Gastrocnemius medialis (tissue), 4 donors: Measurements from ENCODE around the gene SF3B3. TPM values are rescaled to one million over a fixed set of nuclear protein-coding genes. Genes with fewer than 3 reads are reported as not detected.

ENCODE experiments used
- ATAC-seq, 2 donors: fragments of 150-250 bp; one replicate each; pipeline ENCODE4 v1.9.1; 2016
- DNase-seq, 2 donors: peaks; one replicate each; pipeline ENCODE4 v3.0.0-alpha.2; 2019
- H3K27ac ChIP-seq, 4 donors: fragments of 200-600 bp; sonication (generic); 1 replicate in 1 of 4; 2 replicates in 3 of 4; pipeline ENCODE4 v1.5.1; 2016 to 2018; ENCODE audit warnings: mild to moderate bottlenecking in 2 of 4, moderate library complexity in 1 of 4
- H3K27me3 ChIP-seq, 3 donors: fragments of 200-600 bp; sonication (generic) in 2 of 3; 1 replicate in 1 of 3; 2 replicates in 2 of 3; pipeline versions ENCODE4 v1.5.1 to v1.6.0; 2016 to 2019; ENCODE audit warnings: mild to moderate bottlenecking in 1 of 3, moderate library complexity in 1 of 3
- H3K36me3 ChIP-seq, 2 donors: fragments of 200-600 bp; sonication (generic) in 1 of 2; one replicate each; pipeline ENCODE4 v1.5.1; 2017 to 2018
- H3K4me1 ChIP-seq, 2 donors: fragments of 200-600 bp; sonication (generic) in 1 of 2; one replicate each; pipeline ENCODE4 v1.5.1; 2016 to 2017; ENCODE audit warnings: mild to moderate bottlenecking in 2 of 2
- H3K4me3 ChIP-seq, 4 donors: fragments of 200-600 bp; sonication (generic) in 3 of 4; 1 replicate in 1 of 4; 2 replicates in 3 of 4; pipeline ENCODE4 v1.5.1; 2016 to 2019; ENCODE audit warnings: mild to moderate bottlenecking in 2 of 4
- H3K9me3 ChIP-seq, 3 donors: fragments of 200-600 bp; sonication (generic) in 2 of 3; 1 replicate in 1 of 3; 2 replicates in 2 of 3; pipeline ENCODE4 v1.5.1; 2016 to 2019
- POLR2A ChIP-seq, 2 donors: fragments of 450-650 bp; IDR thresholded peaks; one replicate each; pipeline ENCODE4 v1.6.1; 2017; ENCODE audit warnings: antibody characterized with exemption in 2 of 2, mild to moderate bottlenecking in 2 of 2, moderate library complexity in 2 of 2
- in situ Hi-C, 4 donors: fragments of 200-750 bp; cut with MboI; loops; one replicate each; pipeline versions ENCODE4 v1.15.0 to v1.8.0; 2017; ENCODE audit warnings: low sequenced_read_pairs in 4 of 4
- intact Hi-C: fragments of 100-400 bp; cut with DNase I; formaldehyde crosslinking; loops from one replicate; pipeline ENCODE4 v1.15.1; 2023; ENCODE audit warnings: low total_unique reads
- total RNA-seq, 4 donors: library from RNA; depleted of rRNA; stranded (reverse); fragments of >200 nt; gene quantifications; one replicate each; pipeline versions ENCODE4 v1.1.0 to v1.2.3, GENCODE V29; 2016
- TF ChIP-seq, protein P1 (sequence below), 5 experiments: fragments of 450-650 bp in 3 of 5; fragments of 200-600 bp in 2 of 5; sonication (generic) in 2 of 5; IDR thresholded peaks in 4 of 5; conservative IDR thresholded peaks in 1 of 5; 1 replicate in 4 of 5; 2 replicates in 1 of 5; pipeline ENCODE4 v1.5.1; 2016 to 2019; ENCODE audit warnings: antibody characterized with exemption in 5 of 5, mild to moderate bottlenecking in 3 of 5, moderate library complexity in 3 of 5

Gene SF3B3
- total RNA-seq, 4 donors from 2014 or later: 71.0 to 110 (median 97.2) TPM

DNA sequence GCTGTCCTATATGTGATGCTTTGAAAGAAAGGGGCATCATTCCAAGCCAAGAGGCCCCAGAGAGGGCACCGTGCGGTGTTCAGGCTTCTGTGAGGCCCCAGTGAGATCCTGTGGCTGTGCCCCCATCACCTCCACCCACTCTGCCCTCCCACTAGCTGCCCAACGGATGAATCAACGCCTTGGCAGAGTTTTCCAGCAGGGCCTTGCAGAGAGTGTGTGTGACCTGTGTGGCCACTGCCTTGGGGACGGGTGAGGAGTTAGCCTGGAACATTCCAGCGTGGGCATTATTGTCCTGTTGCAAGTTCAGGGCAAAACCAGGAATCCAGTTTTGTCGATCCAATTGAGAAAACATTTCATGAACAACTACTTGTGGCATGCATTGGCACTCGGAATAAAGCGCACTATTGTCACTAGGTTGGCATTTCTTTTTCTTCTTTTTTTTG, 53.7 kb downstream of the SF3B3 start:
- H3K4me3 ChIP-seq: no peak overlapping the region
- in situ Hi-C loops: no loop called here
- H3K4me1 ChIP-seq: peaks cover 23 to 51% of the 10 kb centered on the region in 2 donors
- no peaks in the 10 kb centered on the region for H3K27me3 ChIP-seq
- intact Hi-C loops: no loop called here
- H3K9me3 ChIP-seq: no peaks in the 10 kb centered on the region
- peak; percentile 31 to 68 for DNase-seq
- ATAC-seq: no peak
- peak overlapping the region in 3 of 4 donors; percentile 60 to 95 (median 95) for H3K27ac ChIP-seq
- H3K36me3 ChIP-seq: peaks cover 0 to 1% of the 10 kb centered on the region in 2 donors
- TF ChIP-seq, protein P1, sequence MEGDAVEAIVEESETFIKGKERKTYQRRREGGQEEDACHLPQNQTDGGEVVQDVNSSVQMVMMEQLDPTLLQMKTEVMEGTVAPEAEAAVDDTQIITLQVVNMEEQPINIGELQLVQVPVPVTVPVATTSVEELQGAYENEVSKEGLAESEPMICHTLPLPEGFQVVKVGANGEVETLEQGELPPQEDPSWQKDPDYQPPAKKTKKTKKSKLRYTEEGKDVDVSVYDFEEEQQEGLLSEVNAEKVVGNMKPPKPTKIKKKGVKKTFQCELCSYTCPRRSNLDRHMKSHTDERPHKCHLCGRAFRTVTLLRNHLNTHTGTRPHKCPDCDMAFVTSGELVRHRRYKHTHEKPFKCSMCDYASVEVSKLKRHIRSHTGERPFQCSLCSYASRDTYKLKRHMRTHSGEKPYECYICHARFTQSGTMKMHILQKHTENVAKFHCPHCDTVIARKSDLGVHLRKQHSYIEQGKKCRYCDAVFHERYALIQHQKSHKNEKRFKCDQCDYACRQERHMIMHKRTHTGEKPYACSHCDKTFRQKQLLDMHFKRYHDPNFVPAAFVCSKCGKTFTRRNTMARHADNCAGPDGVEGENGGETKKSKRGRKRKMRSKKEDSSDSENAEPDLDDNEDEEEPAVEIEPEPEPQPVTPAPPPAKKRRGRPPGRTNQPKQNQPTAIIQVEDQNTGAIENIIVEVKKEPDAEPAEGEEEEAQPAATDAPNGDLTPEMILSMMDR (IDR thresholded peaks at IDR 0.05 in 4 of 5, conservative IDR thresholded peaks at IDR 0.05 in 1 of 5): no peak
- TF ChIP-seq POLR2A (IDR thresholded peaks at IDR 0.05): no peak

DNA sequence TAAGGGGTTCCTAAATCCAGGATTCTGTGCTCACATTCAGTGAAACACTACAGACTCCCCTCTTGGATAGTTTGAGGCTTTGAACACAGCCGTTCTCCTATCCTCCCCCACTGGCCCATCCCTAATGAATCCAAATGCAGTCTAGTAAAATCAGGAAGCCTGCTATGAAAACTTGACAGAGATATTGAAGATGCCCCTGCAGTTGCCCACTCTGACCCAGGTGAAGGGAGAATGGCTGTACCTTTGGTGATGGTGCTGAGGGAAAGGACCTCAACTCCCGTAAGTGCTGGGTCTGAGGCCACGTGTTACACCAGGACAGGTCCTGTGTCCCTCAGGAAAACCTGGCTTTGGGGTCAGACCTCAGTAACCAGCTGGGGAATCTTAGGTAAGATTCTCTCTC, 54.4 kb downstream of the SF3B3 start:
- peaks cover 15 to 43% of the 10 kb centered on the region in 2 donors for H3K4me1 ChIP-seq
- no peak overlapping the region for H3K4me3 ChIP-seq
- no peaks in the 10 kb centered on the region for H3K36me3 ChIP-seq
- ATAC-seq (no peak), DNase-seq (no peak)
- intact Hi-C loops: no loop called here
- no peak overlapping the region for H3K27ac ChIP-seq
- H3K9me3 ChIP-seq: no peaks in the 10 kb centered on the region
- TF ChIP-seq POLR2A (IDR thresholded peaks at IDR 0.05): no peak
- TF ChIP-seq, protein P1 (IDR thresholded peaks at IDR 0.05 in 4 of 5, conservative IDR thresholded peaks at IDR 0.05 in 1 of 5): no peak
- H3K27me3 ChIP-seq: no peaks in the 10 kb centered on the region
- in situ Hi-C loops: no loop called here

DNA sequence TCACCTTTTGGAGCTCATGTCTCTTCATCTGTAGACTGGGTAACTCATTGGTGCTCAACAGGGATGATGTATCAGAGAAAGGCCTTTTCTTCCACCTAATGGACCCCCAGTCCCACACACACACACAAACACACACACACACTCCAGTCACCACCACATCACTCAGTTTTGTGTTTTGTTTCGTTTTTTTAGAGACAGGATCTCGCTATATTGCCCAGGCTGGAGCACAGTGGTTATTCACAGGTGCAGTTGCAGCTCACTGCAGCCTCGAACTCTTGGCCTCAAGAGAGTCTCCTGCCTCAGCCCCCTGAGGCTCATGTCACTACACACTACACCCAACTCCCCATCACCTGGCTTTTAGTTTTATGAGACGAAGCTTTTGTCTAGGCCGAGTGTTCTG, 55.6 kb downstream of the SF3B3 start:
- in situ Hi-C loops (no loop called here), intact Hi-C loops (no loop called here)
- H3K4me3 ChIP-seq: no peak overlapping the region
- TF ChIP-seq, protein P1 (IDR thresholded peaks at IDR 0.05 in 4 of 5, conservative IDR thresholded peaks at IDR 0.05 in 1 of 5): no peak
- TF ChIP-seq POLR2A (IDR thresholded peaks at IDR 0.05): no peak
- no peaks in the 10 kb centered on the region for H3K27me3 ChIP-seq
- H3K9me3 ChIP-seq: no peaks in the 10 kb centered on the region
- ATAC-seq (no peak), DNase-seq (no peak)
- peaks cover 7 to 32% of the 10 kb centered on the region in 2 donors for H3K4me1 ChIP-seq
- no peaks in the 10 kb centered on the region for H3K36me3 ChIP-seq
- H3K27ac ChIP-seq: peak overlapping the region in 1 of 4 donors; percentile 41

DNA sequence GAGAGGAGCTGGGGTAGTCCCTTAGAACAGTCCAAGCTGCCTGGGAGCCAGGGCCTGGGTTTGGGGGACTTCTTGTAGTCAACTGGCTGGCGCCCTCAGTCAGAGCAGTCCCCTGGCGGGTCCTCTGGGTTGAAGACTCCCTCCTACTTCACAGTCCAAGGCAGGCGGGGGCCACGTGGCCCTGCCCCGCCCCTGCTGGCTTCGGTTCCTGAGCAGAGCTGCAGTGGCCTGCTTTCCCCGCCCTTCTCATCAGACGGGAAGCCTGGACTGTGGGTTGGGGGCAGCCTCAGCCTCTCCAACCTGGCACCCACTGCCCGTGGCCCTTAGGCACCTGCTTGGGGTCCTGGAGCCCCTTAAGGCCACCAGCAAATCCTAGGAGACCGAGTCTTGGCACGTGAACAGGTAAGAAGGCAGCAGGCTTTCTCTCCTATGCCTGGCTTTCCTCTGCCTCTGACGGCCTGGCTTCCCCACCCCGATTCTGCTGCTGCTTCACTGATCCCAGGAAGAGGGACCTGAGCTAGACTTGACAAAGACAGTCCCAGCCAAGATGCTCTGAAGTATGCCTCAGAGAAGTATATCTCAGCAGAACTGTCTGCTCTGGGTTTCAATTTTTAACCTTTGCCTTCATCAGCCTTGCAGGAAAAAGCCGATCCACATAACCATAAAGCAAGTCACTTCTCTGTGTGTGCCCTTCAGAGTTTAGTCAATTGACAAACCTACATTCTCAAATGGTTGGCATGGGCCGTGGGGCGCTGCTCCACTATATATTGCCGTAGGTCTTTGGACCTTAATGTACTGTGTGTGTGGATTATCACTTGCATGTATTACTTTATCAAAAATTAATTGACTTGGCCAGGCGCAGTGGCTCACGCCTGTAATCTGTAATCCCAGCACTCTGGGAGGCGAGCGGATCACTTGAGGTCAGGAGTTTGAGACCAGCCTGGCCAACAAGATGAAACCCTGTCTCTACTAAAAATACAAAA, 56.3 kb downstream of the SF3B3 start:
- intact Hi-C loops: no loop called here

More for the DNA sequence above, 56.3 kb downstream of the SF3B3 start:
- ATAC-seq: no peak
- Histone ChIP-seq H3K27ac (peak overlapping the region in 3 of 4 donors; percentile 29 to 41 (median 40)), H3K4me3 (peak overlapping the region in 1 of 4 donors; percentile 23), H3K27me3 (no peaks in the 10 kb centered on the region), H3K9me3 (no peaks in the 10 kb centered on the region), H3K36me3 (no peaks in the 10 kb centered on the region), H3K4me1 (peaks cover 4 to 25% of the 10 kb centered on the region in 2 donors)
- TF ChIP-seq POLR2A (IDR thresholded peaks at IDR 0.05): no peak
- TF ChIP-seq, protein P1 (IDR thresholded peaks at IDR 0.05 in 4 of 5, conservative IDR thresholded peaks at IDR 0.05 in 1 of 5): no peak
- in situ Hi-C loops: no loop called here
- DNase-seq: peak in 1 of 2 donors; percentile 32
